Activated CD8-positive, alpha-beta memory T cell treated with anti-CD3 and anti-CD28 coated beads for 1 hour (primary cell): Measurements from ENCODE around the gene BRD3OS.

ENCODE experiments used
- DNase-seq, 2 donors: peaks; one replicate each; pipeline ENCODE4 v3.0.0-alpha.2; 2020; ENCODE audit warnings: low read depth in 1 of 2; ENCODE audit errors: extremely low read depth in 1 of 2

BRD3OS gene, protein sequence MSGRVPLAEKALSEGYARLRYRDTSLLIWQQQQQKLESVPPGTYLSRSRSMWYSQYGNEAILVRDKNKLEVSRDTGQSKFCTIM

GRCh38 chr9:134024828-134025605 is at the start of gene BRD3OS:
BRD3OS (plus strand) TSS chr9:134025481; CDS start chr9:134026748, 1,267 bp downstream.
- peak; percentile 74 to 82 for DNase-seq

DNA sequence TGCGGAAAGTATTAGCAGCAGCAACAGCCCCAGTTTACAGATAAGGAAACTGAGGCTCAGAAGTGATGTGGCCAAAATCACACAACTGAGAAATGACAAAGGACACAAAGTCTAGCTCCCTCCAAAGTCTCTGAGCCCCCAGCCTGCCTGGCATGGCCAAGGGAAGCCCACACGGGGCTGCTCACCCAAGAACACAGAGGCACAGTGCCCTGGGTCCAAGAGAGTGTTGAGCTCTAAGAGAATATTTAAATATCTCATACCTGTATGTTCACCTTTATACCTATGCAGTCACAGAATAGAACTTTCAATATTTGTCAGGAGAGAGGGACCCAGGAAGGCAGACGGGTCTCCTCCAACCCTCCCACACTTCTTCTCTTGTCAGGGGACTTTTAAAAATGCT is 49.8 kb upstream of the BRD3OS start:
- DNase-seq: no peak

DNA sequence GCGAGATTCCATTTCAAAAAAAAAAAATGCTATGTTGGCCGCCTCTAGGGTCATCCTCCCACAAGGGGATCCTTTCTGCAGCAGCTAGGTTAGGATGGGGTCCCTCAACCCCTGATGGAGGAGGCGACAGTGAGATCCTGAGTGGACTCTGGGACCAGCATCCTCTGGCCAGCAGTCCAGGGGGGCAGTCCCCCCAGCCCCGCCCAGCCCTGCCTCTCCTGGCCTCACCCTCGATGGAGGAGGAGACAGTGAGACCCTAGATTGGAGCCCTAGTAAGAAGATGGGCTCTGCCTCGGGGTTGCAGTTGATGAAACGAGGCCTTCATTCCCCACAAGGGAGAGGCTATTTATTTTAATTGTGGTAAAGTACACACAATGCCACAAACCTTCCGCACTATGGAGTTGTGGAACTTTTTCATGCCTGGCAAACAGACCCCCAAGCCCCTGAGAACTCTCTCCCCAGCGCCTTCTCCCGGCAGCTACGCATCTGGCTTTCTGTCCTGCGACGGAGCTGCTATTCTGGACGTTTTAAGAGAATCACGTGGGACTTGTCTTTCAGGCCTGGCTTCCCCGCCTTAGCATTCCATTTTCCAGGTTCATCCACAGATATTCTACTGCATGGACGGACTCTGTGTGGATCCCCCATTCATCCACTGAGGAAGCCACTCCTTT is 49.0 kb upstream of the BRD3OS start:
- DNase-seq: no peak

DNA sequence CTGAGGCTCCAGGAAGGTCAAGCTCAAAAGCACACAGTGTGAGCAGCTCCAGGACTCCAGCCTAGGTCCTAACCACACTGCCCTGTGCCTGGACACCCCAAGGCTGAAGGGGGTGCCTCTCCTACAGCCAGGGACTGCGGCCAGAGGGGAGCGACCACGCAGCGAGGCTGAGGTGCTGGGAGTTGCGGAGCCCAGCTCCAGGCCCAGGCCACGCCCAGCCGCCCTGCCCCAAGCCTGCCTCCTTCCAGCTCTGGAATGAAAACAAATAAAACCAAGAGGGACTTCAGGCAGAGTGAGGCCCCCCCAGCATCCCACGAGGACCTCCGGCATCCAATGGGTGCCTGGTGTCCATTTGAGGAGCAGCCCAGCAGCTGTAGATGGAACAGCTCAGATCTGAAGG is 48.4 kb upstream of the BRD3OS start:
- no peak for DNase-seq

- no peak for DNase-seq
Measured at GRCh38 chr9:133977421-133978201, 47.7 kb upstream of the BRD3OS start.

DNA sequence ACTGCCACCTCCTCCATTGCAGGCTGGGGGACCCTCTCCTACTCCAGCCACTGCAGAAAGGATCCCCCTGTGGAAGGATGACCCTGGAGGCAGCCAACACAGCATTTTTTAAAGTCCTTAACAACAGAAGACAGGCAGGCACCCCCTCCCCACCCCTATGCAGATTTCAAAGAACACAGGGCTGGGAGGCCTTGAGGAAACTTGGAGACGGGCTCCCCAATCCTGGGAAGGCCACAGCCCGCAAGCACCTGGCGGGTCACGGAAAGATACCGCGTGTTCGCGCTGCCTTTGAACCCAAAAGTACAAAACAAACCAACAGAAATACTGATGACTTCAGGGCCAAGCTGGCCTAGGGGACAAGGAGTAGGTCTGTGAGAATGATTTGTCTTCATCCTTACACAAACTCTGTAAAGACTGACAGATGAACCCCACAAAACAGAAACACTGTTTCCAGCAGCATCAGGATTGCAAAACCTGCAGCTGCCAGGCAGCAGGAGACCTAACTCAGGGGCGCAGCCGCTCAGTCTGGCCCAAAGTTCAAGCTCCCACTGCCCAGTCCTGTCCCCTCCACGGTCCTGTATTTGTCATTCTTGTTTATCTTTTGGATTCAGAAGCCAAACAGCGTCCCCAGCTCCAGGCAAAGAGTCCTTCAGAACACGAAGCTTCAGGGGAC is 46.9 kb upstream of the BRD3OS start:
- DNase-seq: no peak

- no peak for DNase-seq
Measured at GRCh38 chr9:133978899-133979272, 46.4 kb upstream of the BRD3OS start.

- no peak for DNase-seq
Measured at GRCh38 chr9:133979273-133979920, 45.9 kb upstream of the BRD3OS start.

DNA sequence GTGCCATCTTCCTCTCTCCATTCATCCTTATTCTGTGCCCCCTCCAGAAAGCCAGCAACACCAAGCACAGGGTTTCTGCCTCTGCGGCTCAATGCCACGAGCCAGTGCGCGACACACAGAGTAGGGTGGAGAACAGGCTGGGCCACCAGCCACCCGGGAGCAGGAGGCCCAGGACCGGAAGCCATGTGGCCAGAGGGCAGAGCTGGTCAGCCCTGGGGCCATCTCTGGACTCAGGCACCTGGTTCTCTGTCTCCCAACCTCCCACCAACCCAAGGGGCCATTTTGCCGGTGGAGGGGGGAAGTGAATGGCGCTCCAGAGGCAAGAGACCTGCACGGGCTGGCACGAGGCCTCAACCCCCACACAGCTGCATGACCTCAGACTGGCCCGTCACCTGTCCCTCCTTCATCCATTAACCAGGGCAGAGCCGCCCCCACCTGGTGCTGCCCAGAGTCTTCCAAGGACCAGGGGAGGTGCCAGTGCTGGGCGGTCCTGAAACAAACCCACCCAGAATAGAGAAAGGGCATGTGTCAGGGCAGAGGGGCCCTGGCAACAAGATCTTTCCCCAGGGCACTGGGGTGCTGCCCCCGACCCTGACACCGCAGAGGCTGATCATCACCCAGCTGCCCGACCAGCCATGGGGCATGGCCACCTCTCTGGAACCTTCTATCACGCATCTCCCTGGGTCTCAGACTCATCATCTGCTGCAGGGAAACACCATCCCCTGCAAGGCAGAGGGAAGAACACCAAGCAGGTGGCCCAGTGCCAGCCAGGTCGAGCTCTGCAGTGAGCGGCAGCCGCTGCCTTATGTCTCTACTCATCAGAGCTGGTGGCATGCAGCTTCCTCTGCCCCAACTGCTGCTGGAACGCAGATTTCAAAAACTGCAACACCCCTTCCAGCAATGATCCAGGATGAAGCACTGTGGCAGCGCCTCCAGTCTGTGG is 45.1 kb upstream of the BRD3OS start:
- DNase-seq: no peak

GRCh38 chr9:133980864-133981588 is 44.3 kb upstream of the BRD3OS start:
- DNase-seq: no peak

GRCh38 chr9:133981589-133981957 is 43.7 kb upstream of the BRD3OS start:
- DNase-seq: no peak

DNA sequence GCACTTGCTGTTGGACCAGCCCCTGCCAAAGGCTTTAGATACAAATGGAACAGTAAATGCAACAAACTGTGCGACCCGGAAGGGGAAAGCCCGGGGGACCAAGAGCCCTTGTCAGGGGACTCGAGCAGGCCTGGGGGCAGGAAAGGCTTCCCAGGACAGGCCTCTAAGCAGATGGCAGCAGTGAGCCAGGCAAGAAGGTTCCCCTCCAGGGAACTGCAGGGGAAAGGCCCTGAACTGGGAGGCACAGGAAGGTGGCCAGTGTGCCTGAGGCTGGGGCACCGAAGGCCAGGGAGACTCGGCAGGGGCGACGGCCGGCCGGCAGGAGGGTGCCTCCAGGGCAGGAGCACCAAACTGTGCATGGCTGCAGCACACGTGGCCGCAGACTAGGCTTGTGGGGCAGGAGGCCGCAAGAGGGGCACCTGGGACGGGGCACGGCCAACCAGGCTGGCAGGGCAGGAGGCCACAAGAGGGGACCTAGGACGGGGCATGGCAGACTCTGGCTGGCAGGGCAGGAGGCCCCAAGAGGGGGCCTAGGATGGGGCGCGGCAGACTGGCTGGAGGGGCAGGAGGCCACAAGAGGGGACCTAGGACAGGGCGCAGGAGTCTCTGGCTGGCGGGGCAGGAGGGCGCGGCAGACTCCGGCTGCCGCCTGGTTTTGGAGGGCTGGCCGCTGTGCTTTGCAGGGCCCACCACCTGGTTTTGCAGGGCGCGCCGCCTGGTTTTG is 43.2 kb upstream of the BRD3OS start:
- DNase-seq: no peak

DNA sequence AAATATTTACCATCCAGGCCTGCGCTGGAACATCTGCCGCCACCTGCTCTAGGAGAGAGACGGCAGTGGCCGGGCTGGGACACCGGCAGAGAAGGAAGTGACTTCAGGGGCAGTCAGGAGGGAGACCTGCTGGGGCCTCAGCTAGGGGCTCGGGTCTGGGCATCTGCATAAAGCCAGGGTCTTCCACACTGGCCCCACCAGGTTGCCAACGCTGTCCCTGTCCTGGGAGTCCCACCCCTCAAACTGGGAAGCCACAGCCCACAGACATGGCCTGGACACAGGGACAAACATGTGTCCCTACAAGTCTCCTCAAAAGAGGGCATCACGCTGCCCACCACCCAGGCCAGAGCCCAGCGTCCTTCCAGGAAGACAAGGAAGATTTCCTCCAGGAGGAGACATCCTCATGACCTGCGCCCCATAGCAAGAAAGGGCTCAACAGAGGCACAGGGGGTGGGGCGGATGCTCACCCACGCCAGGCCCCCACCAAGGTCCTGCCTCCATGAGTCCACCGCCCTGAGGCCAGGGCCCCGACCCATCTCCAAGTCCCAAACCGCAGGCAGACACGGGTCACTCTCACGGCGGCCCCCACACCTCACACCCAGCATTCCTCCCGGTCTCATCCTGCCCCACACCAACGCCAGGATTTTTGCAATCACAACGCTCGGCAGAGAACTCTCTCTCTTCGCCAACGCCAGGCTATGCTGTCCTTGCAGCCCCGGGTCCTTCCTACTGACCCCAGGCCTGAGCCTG is 42.1 kb upstream of the BRD3OS start:
- no peak for DNase-seq

GRCh38 chr9:133986061-133986460 is 39.2 kb upstream of the BRD3OS start:
- DNase-seq: no peak

DNA sequence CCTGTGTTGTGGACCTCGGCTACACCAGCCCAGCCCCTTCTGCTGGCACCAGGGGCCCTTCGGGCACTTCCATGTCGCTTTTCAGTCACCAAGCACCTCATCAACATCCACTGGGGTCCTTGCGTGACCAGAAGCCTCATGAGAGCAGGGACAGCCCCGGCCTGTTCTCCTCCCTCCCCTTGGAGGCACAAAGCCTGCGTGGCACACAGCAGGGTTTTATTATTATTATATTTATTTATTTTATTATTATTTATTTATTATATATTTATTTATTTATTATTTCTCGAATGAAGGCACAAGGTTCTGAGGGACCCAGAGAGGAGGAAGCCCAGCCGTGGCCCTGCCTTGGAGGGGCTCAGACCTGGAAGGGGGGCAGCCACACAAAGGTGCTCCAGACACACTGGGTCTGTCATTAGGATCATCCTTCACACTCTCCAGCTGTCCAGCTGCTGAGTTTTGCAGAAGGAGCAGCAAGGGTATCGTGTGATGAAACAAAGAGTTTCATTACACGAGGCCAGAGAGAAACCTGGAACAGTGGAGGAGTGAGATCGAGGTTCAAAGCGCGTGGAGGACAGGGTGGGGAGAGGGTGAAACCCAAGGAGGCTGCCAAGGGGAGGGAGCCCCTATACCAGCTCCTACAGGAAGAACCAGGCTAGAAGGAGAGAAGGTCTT is 38.4 kb upstream of the BRD3OS start:
- no peak for DNase-seq

DNA sequence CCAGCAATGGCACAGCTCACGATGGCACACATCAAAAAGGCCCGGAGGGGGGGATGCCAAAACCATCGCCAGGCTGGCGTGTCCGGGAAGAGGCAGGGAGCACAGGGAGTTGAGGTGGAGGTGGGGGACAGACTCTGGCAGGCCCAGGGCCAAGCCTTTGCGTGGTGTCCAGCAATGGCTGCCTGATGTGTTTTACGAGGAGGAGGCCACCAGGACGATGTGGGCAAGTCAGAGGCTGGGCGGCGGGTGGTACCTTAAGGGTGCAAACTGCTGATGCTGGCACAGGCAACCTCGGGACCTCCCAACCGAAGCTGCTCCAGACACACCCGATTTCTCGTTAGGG is 37.9 kb upstream of the BRD3OS start:
- no peak for DNase-seq
